Hepatocyte (in vitro differentiated cells): ENCODE measurements around the gene DDX10.

Source experiments
- EZH2 ChIP-seq: fragments of 200-600 bp; sonication (generic); IDR thresholded peaks from 2 replicates; pipeline ENCODE4 v1.6.1; 2016; ENCODE audit warnings: antibody characterized with exemption, mild to moderate bottlenecking, borderline replicate concordance
- EZH2phosphoT487 ChIP-seq: fragments of 200-600 bp; sonication (generic); IDR thresholded peaks from one replicate; pipeline ENCODE4 v1.6.1; 2018; ENCODE audit warnings: antibody characterized with exemption, mild to moderate bottlenecking, low read depth, moderate library complexity; ENCODE audit not compliant: unreplicated experiment, severe bottlenecking
- TF ChIP-seq, protein P1 (sequence below): fragments of 200-600 bp; sonication (generic); IDR thresholded peaks from 2 replicates; pipeline ENCODE4 v1.5.1; 2016; ENCODE audit warnings: antibody characterized with exemption, mild to moderate bottlenecking; ENCODE audit not compliant: poor library complexity

GRCh38 chr11:108793611-108794010, 128.7 kb downstream of the DDX10 start:
- TF ChIP-seq, protein P1, sequence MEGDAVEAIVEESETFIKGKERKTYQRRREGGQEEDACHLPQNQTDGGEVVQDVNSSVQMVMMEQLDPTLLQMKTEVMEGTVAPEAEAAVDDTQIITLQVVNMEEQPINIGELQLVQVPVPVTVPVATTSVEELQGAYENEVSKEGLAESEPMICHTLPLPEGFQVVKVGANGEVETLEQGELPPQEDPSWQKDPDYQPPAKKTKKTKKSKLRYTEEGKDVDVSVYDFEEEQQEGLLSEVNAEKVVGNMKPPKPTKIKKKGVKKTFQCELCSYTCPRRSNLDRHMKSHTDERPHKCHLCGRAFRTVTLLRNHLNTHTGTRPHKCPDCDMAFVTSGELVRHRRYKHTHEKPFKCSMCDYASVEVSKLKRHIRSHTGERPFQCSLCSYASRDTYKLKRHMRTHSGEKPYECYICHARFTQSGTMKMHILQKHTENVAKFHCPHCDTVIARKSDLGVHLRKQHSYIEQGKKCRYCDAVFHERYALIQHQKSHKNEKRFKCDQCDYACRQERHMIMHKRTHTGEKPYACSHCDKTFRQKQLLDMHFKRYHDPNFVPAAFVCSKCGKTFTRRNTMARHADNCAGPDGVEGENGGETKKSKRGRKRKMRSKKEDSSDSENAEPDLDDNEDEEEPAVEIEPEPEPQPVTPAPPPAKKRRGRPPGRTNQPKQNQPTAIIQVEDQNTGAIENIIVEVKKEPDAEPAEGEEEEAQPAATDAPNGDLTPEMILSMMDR, result no peak
- TF ChIP-seq EZH2 (no peak), EZH2phosphoT487 (no peak)
